Nephron (organoid): Measurements from ENCODE around the gene DDX51.

ENCODE experiments used
- H3K27ac Mint-ChIP-seq, 3 experiments: 2 replicates each; pipeline ENCODE4 v1.8.0; 2020; ENCODE audit warnings: mixed read lengths in 3 of 3, mild to moderate bottlenecking in 2 of 3, moderate library complexity in 1 of 3
- H3K27me3 Mint-ChIP-seq: 2 replicates; pipeline ENCODE4 v1.8.0; 2021; ENCODE audit warnings: low read depth, mild to moderate bottlenecking, moderate library complexity, mixed read lengths
- H3K36me3 Mint-ChIP-seq: 2 replicates; pipeline ENCODE4 v1.8.0; 2020; ENCODE audit warnings: low read depth, mixed read lengths
- H3K4me1 Mint-ChIP-seq: 2 replicates; pipeline ENCODE4 v1.8.0; 2020; ENCODE audit warnings: mixed read lengths
- H3K4me3 Mint-ChIP-seq, 3 experiments: 2 replicates each; pipeline ENCODE4 v1.8.0; 2020; ENCODE audit warnings: mild to moderate bottlenecking in 3 of 3, mixed read lengths in 3 of 3, moderate library complexity in 2 of 3
- H3K9me3 Mint-ChIP-seq: 2 replicates; pipeline ENCODE4 v1.8.0; 2020; ENCODE audit warnings: mixed read lengths
- CTCF ChIP-seq, 3 experiments: fragments of 200-600 bp; sonication (generic); IDR thresholded peaks; one replicate each; pipeline ENCODE4 v1.5.0; 2021; ENCODE audit warnings: antibody characterized with exemption in 3 of 3; ENCODE audit not compliant: unreplicated experiment in 3 of 3

DDX51 gene

DNA sequence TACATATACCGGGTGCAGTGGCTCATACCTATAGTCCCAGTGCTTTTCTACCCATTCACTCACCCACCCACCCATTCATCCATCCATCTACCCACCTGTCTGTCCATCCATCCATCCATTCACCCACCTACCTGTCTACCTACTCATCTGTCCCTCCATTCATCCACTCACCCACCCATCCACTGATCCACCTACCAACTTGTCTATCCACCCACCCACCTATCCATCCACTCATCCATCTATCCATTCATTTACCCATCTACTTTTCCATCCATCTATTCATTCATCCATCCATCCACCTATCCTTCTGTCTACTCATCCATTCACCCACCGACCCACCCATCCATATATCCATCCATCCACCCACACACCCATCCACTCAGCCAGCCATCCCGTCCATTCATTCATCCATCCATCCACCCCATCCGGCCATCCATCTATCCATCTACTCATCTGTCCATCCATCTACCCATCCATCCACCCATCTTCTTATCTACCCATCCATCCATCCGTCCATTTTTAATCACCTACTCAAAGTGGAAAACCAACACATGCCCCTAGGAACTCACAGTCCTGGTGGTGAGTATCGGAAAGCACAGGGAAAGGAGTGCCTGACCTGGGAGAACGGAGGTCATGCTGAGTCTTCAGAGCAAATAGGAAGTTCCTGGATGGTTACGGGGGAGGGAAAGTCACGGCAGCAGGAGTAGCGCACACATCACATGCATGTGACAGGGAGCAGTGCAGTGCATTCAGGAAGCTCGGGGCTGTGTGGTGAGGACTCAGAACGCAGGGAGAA is 20.0 kb downstream of the DDX51 start:
- no peaks in the 10 kb centered on the region for H3K27me3 Mint-ChIP-seq
- no peaks in the 10 kb centered on the region for H3K4me1 Mint-ChIP-seq
- H3K36me3 Mint-ChIP-seq = peaks cover 69% of the 10 kb centered on the region
- TF ChIP-seq CTCF (IDR thresholded peaks at IDR 0.05; ENCODE audit: unreplicated experiment in 3 of 3) = no peak
- H3K27ac Mint-ChIP-seq = no peak overlapping the region
- H3K9me3 Mint-ChIP-seq = peaks cover 15% of the 10 kb centered on the region
- H3K4me3 Mint-ChIP-seq = no peak overlapping the region

- peaks cover 44% of the 10 kb centered on the region for H3K36me3 Mint-ChIP-seq
- no peak overlapping the region for H3K27ac Mint-ChIP-seq
- H3K4me1 Mint-ChIP-seq = no peaks in the 10 kb centered on the region
- TF ChIP-seq CTCF (IDR thresholded peaks at IDR 0.05; ENCODE audit: unreplicated experiment in 3 of 3) = no peak
- H3K27me3 Mint-ChIP-seq = no peaks in the 10 kb centered on the region
- H3K9me3 Mint-ChIP-seq = no peaks in the 10 kb centered on the region
- no peak overlapping the region for H3K4me3 Mint-ChIP-seq
Observed at GRCh38 chr12:132121283-132121682, 22.8 kb downstream of the DDX51 start.

GRCh38 chr12:132118876-132119275 is 25.2 kb downstream of the DDX51 start:
- H3K27me3 Mint-ChIP-seq = no peaks in the 10 kb centered on the region
- no peak overlapping the region for H3K4me3 Mint-ChIP-seq
- no peak for TF ChIP-seq CTCF (IDR thresholded peaks at IDR 0.05; ENCODE audit: unreplicated experiment in 3 of 3)
- no peak overlapping the region for H3K27ac Mint-ChIP-seq
- H3K36me3 Mint-ChIP-seq = peaks cover 36% of the 10 kb centered on the region
- H3K9me3 Mint-ChIP-seq = no peaks in the 10 kb centered on the region
- no peaks in the 10 kb centered on the region for H3K4me1 Mint-ChIP-seq

GRCh38 chr12:132117558-132117875 is 26.6 kb downstream of the DDX51 start:
- H3K36me3 Mint-ChIP-seq = peaks cover 34% of the 10 kb centered on the region
- H3K9me3 Mint-ChIP-seq = no peaks in the 10 kb centered on the region
- no peaks in the 10 kb centered on the region for H3K27me3 Mint-ChIP-seq
- H3K4me3 Mint-ChIP-seq = no peak overlapping the region
- H3K27ac Mint-ChIP-seq = no peak overlapping the region
- TF ChIP-seq CTCF (IDR thresholded peaks at IDR 0.05; ENCODE audit: unreplicated experiment in 3 of 3) = no peak
- H3K4me1 Mint-ChIP-seq = no peaks in the 10 kb centered on the region

DNA sequence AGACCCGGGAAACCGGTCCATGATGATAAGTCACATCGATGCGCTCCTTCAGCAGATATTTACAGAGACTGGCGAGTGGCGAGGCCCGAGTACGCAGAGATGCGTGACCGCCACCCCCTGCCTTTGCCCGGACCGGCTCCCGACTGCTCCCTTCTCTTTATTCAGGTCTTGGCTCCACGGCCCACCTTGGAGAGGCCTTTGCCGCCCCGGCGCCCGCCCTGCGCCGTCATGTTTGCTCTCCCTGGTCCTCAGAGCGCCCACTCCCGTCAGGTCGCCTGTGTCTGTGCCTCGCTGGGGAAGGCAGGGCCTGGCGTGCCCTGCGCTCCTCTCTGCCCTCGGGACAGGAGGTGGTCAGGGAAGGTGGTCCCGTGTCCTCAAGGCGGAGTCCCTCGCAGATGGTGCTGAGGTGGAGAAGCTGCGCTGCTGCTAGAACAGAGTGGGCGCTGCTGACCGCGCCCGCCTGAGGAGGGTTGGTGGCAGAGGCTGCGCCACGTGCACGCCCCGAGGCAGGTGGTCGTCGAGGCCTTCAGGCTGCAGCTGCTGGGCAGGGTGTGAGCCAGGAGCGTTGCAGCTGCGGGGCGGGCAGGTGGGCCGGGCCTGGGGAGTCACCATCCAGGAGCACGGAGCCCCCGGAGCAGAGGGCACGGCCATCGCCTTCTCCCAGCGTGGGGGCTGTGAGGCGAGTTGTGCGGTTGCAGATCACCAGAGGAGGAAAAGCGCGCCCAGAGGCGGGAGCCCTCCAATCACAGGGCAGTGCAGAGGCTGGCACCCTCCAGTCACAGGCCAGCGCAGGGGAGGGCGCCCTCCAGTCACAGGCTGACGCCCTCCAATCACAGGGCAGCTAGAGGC is 27.2 kb downstream of the DDX51 start:
- TF ChIP-seq CTCF (IDR thresholded peaks at IDR 0.05; ENCODE audit: unreplicated experiment in 3 of 3) = no peak
- H3K36me3 Mint-ChIP-seq = peaks cover 28% of the 10 kb centered on the region
- no peaks in the 10 kb centered on the region for H3K4me1 Mint-ChIP-seq
- no peak overlapping the region for H3K27ac Mint-ChIP-seq
- H3K9me3 Mint-ChIP-seq = no peaks in the 10 kb centered on the region
- no peak overlapping the region for H3K4me3 Mint-ChIP-seq
- no peaks in the 10 kb centered on the region for H3K27me3 Mint-ChIP-seq
